HEK293 (cell line): ENCODE results near the gene WAC.
A peak's percentile ranks its signal among the peaks of the same experiment; 100 is the strongest.

Source experiments
- ATF2 ChIP-seq: fragments of 450-650 bp; formaldehyde crosslinking; IDR thresholded peaks from 2 replicates; pipeline ENCODE4 v1.5.1; 2016; ENCODE audit warnings: missing biosample characterization, missing genetic modification characterization, low read depth
- ELK4 ChIP-seq: IDR thresholded peaks from 2 replicates; pipeline ENCODE4 v1.6.1; 2011; ENCODE audit warnings: mild to moderate bottlenecking, low read depth, low read length, borderline replicate concordance
- GFI1B ChIP-seq: fragments of 450-650 bp; formaldehyde crosslinking; IDR thresholded peaks from 2 replicates; pipeline ENCODE4 v1.5.1; 2016; ENCODE audit warnings: missing biosample characterization, missing genetic modification characterization
- GLIS1 ChIP-seq: fragments of 450-650 bp; formaldehyde crosslinking; IDR thresholded peaks from 2 replicates; pipeline ENCODE4 v1.5.1; 2016; ENCODE audit warnings: missing biosample characterization, missing genetic modification characterization
- IKZF3 ChIP-seq: fragments of 450-650 bp; IDR thresholded peaks from 2 replicates; pipeline ENCODE4 v1.5.0; 2018; ENCODE audit warnings: missing biosample characterization, mild to moderate bottlenecking, missing genetic modification characterization, moderate library complexity
- KLF7 ChIP-seq: fragments of 450-650 bp; formaldehyde crosslinking; IDR thresholded peaks from 2 replicates; pipeline ENCODE4 v1.5.1; 2016; ENCODE audit warnings: missing biosample characterization, missing genetic modification characterization, borderline replicate concordance
- OSR2 ChIP-seq: fragments of 450-650 bp; formaldehyde crosslinking; IDR thresholded peaks from 2 replicates; pipeline ENCODE4 v1.5.1; 2016; ENCODE audit warnings: missing biosample characterization, missing genetic modification characterization
- REPIN1 ChIP-seq: fragments of 450-650 bp; formaldehyde crosslinking; IDR thresholded peaks from 2 replicates; pipeline ENCODE4 v1.5.1; 2017; ENCODE audit warnings: missing biosample characterization, missing genetic modification characterization, low read depth
- ZBTB8A ChIP-seq: fragments of 450-650 bp; formaldehyde crosslinking; IDR thresholded peaks from 2 replicates; pipeline ENCODE4 v1.5.1; 2016; ENCODE audit warnings: missing biosample characterization, missing genetic modification characterization
- ZNF121 ChIP-seq: fragments of 450-650 bp; formaldehyde crosslinking; IDR thresholded peaks from 2 replicates; pipeline ENCODE4 v1.5.1; 2016; ENCODE audit warnings: missing biosample characterization, missing genetic modification characterization
- ZNF133 ChIP-seq: fragments of 450-650 bp; formaldehyde crosslinking; IDR thresholded peaks from 2 replicates; pipeline ENCODE4 v1.5.1; 2016; ENCODE audit warnings: missing biosample characterization, missing genetic modification characterization
- ZNF221 ChIP-seq: fragments of 450-650 bp; formaldehyde crosslinking; IDR thresholded peaks from 2 replicates; pipeline ENCODE4 v1.5.1; 2017; ENCODE audit warnings: missing biosample characterization, missing genetic modification characterization, borderline replicate concordance
- ZNF23 ChIP-seq: fragments of 450-650 bp; formaldehyde crosslinking; IDR thresholded peaks from 2 replicates; pipeline ENCODE4 v1.5.1; 2016; ENCODE audit warnings: missing biosample characterization, missing genetic modification characterization, borderline replicate concordance
- ZNF274 ChIP-seq, 2 experiments: fragments of 200-500 bp in 1 of 2; fragments of 450-650 bp in 1 of 2; sonication (Bioruptor generic) in 1 of 2; formaldehyde crosslinking in 1 of 2; IDR thresholded peaks; 2 replicates each; pipeline versions ENCODE4 v1.5.1 to v1.6.1; 2014 to 2016; ENCODE audit warnings: borderline replicate concordance in 1 of 2, inconsistent platforms in 1 of 2, low read length in 1 of 2, missing biosample characterization in 1 of 2, missing genetic modification characterization in 1 of 2
- ZNF335 ChIP-seq: fragments of 450-650 bp; formaldehyde crosslinking; conservative IDR thresholded peaks from 2 replicates; pipeline ENCODE4 v1.5.1; 2016; ENCODE audit warnings: missing biosample characterization, missing genetic modification characterization
- ZNF391 ChIP-seq: fragments of 450-650 bp; formaldehyde crosslinking; IDR thresholded peaks from 2 replicates; pipeline ENCODE4 v1.5.1; 2016; ENCODE audit warnings: low read depth, missing biosample characterization, missing genetic modification characterization, borderline replicate concordance
- ZNF398 ChIP-seq: fragments of 450-650 bp; formaldehyde crosslinking; IDR thresholded peaks from 2 replicates; pipeline ENCODE4 v1.5.1; 2017; ENCODE audit warnings: missing biosample characterization, missing genetic modification characterization
- ZNF416 ChIP-seq: fragments of 450-650 bp; formaldehyde crosslinking; IDR thresholded peaks from 2 replicates; pipeline ENCODE4 v1.5.1; 2016; ENCODE audit warnings: missing biosample characterization, missing genetic modification characterization
- ZNF544 ChIP-seq: fragments of 450-650 bp; formaldehyde crosslinking; IDR thresholded peaks from 2 replicates; pipeline ENCODE4 v1.5.0; 2017; ENCODE audit warnings: missing biosample characterization, missing genetic modification characterization
- ZNF561 ChIP-seq: fragments of 450-650 bp; IDR thresholded peaks from 2 replicates; pipeline ENCODE4 v1.5.1; 2018; ENCODE audit warnings: missing biosample characterization, missing genetic modification characterization, borderline replicate concordance
- ZNF600 ChIP-seq: fragments of 450-650 bp; formaldehyde crosslinking; IDR thresholded peaks from 2 replicates; pipeline ENCODE4 v1.5.1; 2016; ENCODE audit warnings: missing biosample characterization, missing genetic modification characterization
- ZNF747 ChIP-seq: fragments of 450-650 bp; formaldehyde crosslinking; IDR thresholded peaks from 2 replicates; pipeline ENCODE4 v1.5.1; 2016; ENCODE audit warnings: missing biosample characterization, missing genetic modification characterization
- ZSCAN18 ChIP-seq: fragments of 450-650 bp; formaldehyde crosslinking; IDR thresholded peaks from 2 replicates; pipeline ENCODE4 v1.5.1; 2016; ENCODE audit warnings: missing biosample characterization, missing genetic modification characterization
- TF ChIP-seq, protein P1 (sequence below): fragments of 450-650 bp; formaldehyde crosslinking; IDR thresholded peaks from 2 replicates; pipeline ENCODE4 v1.5.1; 2016; ENCODE audit warnings: missing biosample characterization, missing genetic modification characterization
- TF ChIP-seq, protein P2 (sequence below): fragments of 450-650 bp; formaldehyde crosslinking; IDR thresholded peaks from 2 replicates; pipeline ENCODE4 v1.5.1; 2016; ENCODE audit warnings: missing biosample characterization, missing genetic modification characterization
- TF ChIP-seq, protein P3 (sequence below): fragments of 450-650 bp; formaldehyde crosslinking; IDR thresholded peaks from 2 replicates; pipeline ENCODE4 v1.5.1; 2016; ENCODE audit warnings: missing biosample characterization, missing genetic modification characterization
- TF ChIP-seq, protein P4 (sequence below): sonication (generic); formaldehyde crosslinking; IDR thresholded peaks from 2 replicates; pipeline ENCODE4 v1.8.1; 2022; ENCODE audit warnings: mild to moderate bottlenecking, moderate library complexity, missing genetic modification reagents

The WAC gene

DNA sequence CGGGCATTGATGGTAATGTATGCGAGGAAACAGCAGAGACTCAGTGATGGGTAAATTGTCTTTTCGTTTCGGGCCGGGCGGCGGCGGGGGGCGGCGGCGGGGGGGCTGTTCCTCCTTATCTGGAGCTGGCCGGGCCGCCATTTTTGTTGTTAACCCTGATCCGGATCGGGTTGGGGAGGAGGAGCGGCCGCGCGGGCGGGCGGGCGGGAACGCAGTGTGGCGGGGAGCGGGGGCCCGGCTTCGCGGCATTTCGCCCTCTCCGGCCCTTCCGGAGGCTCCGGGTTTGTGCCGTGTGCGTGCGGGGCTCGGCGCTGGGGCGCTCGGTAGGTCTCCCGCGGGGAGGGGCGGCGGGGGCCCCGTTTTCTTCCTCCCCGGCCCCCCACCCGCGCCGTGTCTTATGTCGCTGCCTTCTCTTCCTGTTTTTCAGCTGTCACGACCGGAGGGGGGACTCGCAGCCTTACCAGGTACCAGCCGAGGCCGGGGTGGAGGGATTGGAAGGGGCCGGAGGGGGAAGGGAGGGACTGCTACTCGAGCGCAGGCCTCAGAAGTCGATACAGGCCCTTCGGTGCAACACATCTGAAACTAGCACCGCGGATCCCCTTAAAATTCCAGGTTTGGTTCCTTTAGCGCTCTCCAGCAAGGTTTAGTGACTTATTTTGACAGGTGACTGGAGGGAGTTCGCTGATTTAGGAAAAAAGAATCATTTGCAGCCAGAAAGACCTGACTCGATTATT lies 820 bp downstream of the WAC start (continued):
- no peak for TF ChIP-seq ZSCAN18 (tag by site-specific recombination)
- no peak for TF ChIP-seq GLIS1 (tag by site-specific recombination)
- no peak for TF ChIP-seq ZNF544 (tag by site-specific recombination)
- TF ChIP-seq ZNF747 (tag by site-specific recombination), result no peak
- TF ChIP-seq REPIN1, result no peak
- 0 out of 2 replicates have a peak, but pooled peaks have one; percentile 21 for TF ChIP-seq KLF7 (tag by site-specific recombination)
- TF ChIP-seq ZNF23 (tag by site-specific recombination), result no peak
- no peak for TF ChIP-seq ZNF133
- TF ChIP-seq ELK4, result no peak
- no peak for TF ChIP-seq ZNF416 (tag by site-specific recombination)
- TF ChIP-seq ZBTB8A, result 0 out of 2 replicates have a peak, but pooled peaks have one; percentile 15
- TF ChIP-seq ZNF221 (tag by site-specific recombination), result no peak
- peak; percentile 89 for TF ChIP-seq ZNF398 (tag by site-specific recombination)
- 0 out of 2 replicates have a peak, but pooled peaks have one; percentile 25 for TF ChIP-seq ZNF561 (tag by site-specific recombination)
- TF ChIP-seq IKZF3 (tag by site-specific recombination), result no peak
- TF ChIP-seq, protein P1, sequence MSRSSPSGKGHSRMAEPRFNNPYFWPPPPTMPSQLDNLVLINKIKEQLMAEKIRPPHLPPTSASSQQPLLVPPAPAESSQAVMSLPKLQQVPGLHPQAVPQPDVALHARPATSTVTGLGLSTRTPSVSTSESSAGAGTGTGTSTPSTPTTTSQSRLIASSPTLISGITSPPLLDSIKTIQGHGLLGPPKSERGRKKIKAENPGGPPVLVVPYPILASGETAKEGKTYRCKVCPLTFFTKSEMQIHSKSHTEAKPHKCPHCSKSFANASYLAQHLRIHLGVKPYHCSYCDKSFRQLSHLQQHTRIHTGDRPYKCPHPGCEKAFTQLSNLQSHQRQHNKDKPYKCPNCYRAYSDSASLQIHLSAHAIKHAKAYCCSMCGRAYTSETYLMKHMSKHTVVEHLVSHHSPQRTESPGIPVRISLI (tag by site-specific recombination), result no peak
- TF ChIP-seq ZNF600 (tag by site-specific recombination), result peak; percentile 61
- TF ChIP-seq, protein P2, sequence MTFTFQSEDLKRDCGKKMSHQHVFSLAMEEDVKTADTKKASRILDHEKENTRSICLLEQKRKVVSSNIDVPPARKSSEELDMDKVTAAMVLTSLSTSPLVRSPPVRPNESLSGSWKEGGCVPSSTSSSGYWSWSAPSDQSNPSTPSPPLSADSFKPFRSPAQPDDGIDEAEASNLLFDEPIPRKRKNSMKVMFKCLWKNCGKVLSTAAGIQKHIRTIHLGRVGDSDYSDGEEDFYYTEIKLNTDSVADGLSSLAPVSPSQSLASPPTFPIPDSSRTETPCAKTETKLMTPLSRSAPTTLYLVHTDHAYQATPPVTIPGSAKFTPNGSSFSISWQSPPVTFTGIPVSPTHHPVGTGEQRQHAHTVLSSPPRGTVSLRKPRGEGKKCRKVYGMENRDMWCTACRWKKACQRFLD (tag by site-specific recombination), result no peak
- no peak for TF ChIP-seq OSR2 (tag by site-specific recombination)
- no peak; the same call in 1 of the 2 replicates for TF ChIP-seq ZNF335
- no peak for TF ChIP-seq ZNF121 (tag by site-specific recombination)
- no peak for TF ChIP-seq GFI1B
- TF ChIP-seq, protein P3, sequence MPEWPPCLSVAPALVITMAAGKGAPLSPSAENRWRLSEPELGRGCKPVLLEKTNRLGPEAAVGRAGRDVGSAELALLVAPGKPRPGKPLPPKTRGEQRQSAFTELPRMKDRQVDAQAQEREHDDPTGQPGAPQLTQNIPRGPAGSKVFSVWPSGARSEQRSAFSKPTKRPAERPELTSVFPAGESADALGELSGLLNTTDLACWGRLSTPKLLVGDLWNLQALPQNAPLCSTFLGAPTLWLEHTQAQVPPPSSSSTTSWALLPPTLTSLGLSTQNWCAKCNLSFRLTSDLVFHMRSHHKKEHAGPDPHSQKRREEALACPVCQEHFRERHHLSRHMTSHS (tag by site-specific recombination), result no peak
- TF ChIP-seq ATF2 (tag by site-specific recombination), result no peak
- no peak for TF ChIP-seq ZNF274 (IDR thresholded peaks at IDR 0.05; ENCODE audit: low read length)
- no peak for TF ChIP-seq ZNF274 (tag by site-specific recombination; IDR thresholded peaks at IDR 0.05; ENCODE audit: borderline replicate concordance)
- 0 out of 2 replicates have a peak, but pooled peaks have one; percentile 39 for TF ChIP-seq ZNF391 (tag by site-specific recombination)
- TF ChIP-seq, protein P4, sequence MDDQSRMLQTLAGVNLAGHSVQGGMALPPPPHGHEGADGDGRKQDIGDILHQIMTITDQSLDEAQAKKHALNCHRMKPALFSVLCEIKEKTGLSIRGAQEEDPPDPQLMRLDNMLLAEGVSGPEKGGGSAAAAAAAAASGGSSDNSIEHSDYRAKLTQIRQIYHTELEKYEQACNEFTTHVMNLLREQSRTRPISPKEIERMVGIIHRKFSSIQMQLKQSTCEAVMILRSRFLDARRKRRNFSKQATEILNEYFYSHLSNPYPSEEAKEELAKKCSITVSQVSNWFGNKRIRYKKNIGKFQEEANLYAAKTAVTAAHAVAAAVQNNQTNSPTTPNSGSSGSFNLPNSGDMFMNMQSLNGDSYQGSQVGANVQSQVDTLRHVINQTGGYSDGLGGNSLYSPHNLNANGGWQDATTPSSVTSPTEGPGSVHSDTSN, result no peak
